GM19239 (cell line): ENCODE data around the gene TPSG1.

ENCODE experiments used
- DNase-seq: peaks from one replicate; pipeline ENCODE4 v3.0.0; 2011; ENCODE audit warnings: low spot score; ENCODE audit not compliant: insufficient read length
- FAIRE-seq: peaks from 2 replicates; lab custom pipeline; 2011; peaks lifted over from hg19 to GRCh38; lab: Jason Lieb, UNC

The TPSG1 gene

GRCh38 chr16:1182950-1183907 lies 41.8 kb downstream of the TPSG1 start:
- no peak for DNase-seq
- no peak for FAIRE-seq

- DNase-seq (no peak), FAIRE-seq (no peak)
These were observed 42.8 kb downstream of the TPSG1 start for GRCh38 chr16:1182316-1182671.

DNA sequence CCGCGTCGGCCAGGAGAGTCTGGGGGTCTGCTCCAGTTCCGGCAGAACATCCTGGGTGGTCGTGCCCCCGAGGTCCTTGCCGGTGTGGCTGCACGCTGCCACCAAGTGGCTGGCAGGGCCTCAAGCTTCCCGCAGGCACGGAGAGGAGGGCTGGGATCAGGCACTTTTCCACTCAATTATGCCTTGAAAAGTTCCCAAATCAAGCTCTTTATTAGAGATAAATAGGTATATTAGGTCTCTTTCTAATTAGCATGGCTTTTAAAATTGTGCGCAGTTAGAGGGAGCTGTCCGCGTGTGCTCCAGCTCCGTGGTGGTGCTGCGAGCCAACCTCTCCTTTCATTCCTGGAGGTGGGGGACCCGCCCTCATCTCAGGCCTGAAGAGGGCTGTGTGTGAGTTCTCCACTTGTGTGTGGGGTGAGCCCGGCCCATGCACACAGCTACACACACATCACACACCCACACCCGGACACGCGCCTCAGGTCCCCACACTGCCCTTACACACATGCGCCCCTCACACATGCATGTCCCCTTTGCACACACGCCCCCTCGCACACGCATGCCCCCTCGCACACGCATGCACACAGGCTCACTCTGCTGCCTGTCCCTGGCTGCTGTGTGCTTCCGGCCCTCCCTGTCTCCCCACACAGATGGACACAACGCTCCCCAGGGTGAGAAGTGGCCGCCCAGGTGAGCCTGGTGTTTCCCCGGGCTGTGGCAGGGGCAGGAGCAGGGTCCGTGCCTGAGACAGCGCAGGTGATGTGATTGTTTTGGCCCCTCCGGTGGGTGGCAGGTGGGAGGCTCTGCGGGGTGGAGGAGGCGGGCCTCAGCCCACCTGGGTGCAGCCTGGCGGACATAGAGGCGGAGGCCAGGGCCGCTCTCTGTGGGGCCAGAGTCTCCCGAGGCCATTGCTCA lies 43.4 kb downstream of the TPSG1 start:
- no peak for DNase-seq

GRCh38 chr16:1180549-1181403 lies 44.3 kb downstream of the TPSG1 start:
- no peak for FAIRE-seq

More for the DNA sequence above, 43.4 kb downstream of the TPSG1 start:
- FAIRE-seq: no peak

DNA sequence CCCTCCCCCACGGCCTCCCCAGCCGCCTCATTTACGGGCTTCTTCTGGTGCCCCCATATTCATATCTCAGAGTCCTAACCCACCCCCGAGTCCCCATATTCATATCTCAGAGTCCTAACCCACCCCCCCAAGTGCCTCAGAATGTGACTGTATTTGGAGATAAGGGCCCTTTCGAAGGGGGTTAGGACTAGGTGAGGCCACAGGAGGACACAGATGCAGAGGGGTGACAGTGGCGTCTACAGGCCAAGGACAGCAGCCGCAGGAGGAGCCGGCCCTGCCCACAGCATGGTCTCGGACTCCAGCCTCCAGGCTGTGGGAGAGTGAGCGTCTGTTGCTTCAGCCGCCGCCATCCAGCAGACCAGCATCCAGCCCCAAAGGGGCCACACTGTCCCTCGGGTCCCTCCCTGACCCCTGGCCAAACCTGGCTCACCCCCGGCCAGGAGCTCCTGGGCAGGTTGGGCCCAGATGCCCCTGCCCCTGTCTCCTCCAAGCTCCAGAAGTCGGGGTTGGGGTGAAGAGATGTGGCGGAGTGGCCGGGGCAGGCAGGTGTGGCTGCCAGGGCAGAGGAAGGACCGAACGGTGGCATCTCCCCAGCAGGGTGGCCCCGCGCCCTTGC lies 46.7 kb downstream of the TPSG1 start:
- no peak for DNase-seq
- no peak for FAIRE-seq

More at GRCh38 chr16:1180549-1181403, 44.3 kb downstream of the TPSG1 start:
- DNase-seq: no peak

DNA sequence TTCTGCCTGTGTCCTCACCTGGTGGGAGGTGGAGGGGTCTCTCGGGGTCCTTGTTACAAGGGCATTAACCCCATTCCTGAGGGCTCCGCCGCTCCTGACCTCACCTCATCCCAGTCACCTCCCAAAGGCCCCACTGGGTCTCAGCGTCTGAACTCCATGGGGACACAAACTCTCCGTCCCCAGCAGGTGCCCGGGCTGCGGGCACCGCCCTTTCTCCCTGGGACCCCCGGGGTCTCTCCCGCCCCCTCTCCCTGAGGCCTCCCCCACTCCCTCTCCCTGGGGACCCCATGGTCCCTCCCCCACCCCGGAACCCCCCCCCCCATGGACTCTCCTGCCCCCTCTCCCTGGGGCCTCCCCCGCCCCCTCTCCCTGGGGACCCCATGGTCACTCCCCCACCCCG lies 47.3 kb downstream of the TPSG1 start:
- no peak for DNase-seq
- no peak for FAIRE-seq

DNA sequence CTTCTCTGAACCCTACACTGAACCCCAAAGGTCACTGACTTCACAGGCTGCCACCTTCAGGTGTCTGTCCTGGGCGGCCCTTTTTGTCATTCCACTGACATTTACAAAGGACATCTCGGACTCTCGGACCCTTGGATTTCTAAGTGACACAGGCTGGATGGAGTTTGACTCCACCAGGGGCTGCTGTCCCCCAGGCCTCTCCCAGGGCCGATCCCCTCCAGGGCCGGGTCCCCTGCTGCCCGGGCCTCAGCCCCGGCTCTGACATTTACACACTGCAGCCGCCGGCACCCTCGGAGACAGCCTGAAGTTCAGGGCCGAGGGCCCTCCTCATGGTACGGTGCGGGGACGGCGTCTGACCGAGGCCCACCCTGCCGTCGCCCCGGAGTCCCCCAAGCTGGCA lies 48.0 kb downstream of the TPSG1 start:
- no peak for FAIRE-seq

DNA sequence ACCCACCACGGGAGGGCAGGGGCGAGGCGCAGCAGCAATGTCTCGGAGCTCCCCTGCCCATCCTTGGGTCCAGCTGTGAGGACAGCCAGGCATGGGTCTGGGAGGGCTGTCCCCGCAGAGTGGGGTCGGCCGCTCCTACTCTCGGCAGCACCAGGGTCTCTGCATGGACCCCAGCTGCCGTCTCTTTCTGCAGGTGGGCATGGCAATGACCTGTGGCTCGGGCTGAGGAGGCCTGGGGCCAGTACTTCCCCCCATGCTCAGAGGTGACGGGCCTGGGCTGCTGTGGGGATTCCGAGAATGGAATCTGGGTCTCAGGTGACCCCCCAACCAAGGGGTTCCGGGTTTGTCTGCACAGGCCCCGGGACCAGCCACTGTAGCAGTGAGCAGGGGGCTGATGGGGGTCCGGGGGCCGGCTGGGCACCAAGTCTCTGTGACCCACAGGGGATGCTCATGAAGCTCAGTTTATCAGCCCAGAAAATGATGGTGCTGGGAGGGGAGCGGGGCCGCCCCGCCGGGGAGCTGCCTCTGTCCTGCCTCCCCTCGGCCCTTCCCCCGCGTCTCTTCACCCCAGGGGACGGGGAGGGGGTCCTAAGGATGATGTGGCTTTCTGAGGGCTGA lies 48.7 kb downstream of the TPSG1 start:
- DNase-seq (no peak), FAIRE-seq (no peak)

More for the DNA sequence above, 48.0 kb downstream of the TPSG1 start:
- DNase-seq: no peak

GRCh38 chr16:1175566-1176279 lies 49.3 kb downstream of the TPSG1 start:
- no peak for DNase-seq
- no peak for FAIRE-seq

GRCh38 chr16:1174477-1175357 lies 50.4 kb downstream of the TPSG1 start:
- no peak for FAIRE-seq
- no peak for DNase-seq

DNA sequence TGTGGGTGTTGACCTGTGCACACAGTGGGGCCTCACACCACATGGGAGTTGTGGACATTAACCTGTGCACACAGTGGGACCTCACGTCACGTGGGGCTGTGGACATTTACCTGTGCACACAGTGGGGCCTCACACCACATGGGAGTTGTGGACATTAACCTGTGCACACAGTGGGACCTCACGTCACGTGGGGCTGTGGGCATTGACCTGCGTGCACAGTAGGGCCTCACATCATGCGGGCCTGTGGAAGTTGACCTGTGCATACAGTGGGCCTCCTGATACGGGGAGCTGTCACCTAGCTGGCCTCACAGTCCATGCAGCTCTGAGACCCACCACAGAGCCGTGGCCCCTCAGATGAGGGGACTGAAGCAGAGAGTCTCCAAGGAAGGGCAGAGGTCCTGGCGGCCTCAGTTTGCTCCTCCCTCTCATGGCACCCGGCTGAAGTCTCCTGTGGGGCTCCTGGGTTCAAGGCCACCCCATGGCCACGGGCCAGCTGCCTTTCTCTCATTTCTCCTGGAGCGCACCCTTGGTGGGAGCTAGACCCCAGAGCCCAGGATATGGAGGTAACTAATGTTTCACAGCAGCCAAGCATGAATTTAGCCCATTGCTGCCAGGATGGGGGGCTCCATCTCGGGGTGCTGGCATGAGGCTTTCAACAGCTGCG lies 51.1 kb downstream of the TPSG1 start:
- FAIRE-seq: no peak

GRCh38 chr16:1172651-1173050 lies 52.4 kb downstream of the TPSG1 start:
- FAIRE-seq: no peak
- no peak for DNase-seq

More for the DNA sequence above, 51.1 kb downstream of the TPSG1 start:
- DNase-seq: no peak

- DNase-seq (no peak), FAIRE-seq (no peak)
These were observed 53.1 kb downstream of the TPSG1 start for GRCh38 chr16:1171854-1172428.
